LoVo (cell line): ENCODE measurements around the gene ZBTB33.

ENCODE experiments used
- DNase-seq: peaks from one replicate; pipeline ENCODE4 v3.0.0-alpha.2; 2016; ENCODE audit warnings: low spot score

Gene ZBTB33

DNA sequence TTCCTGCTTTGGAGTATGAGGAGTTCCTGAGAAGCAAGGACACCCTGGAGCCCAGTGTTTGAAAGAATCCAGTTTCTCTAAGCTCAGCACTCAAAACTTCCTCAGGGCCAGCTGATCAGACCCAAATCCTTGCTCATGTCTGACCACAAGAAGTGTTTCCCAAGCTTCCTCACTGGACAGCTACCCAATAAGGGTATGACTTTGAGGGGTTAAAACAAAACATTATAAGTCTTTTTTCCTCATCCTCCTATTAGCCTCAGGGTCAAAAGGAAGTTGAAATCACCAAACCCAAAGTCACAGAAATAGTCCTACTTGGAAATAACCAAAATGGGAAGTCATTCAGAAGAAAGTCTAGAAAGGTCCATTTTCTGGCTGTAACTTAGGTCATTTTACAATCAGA is 13.7 kb downstream of the ZBTB33 start:
- no peak for DNase-seq

DNA sequence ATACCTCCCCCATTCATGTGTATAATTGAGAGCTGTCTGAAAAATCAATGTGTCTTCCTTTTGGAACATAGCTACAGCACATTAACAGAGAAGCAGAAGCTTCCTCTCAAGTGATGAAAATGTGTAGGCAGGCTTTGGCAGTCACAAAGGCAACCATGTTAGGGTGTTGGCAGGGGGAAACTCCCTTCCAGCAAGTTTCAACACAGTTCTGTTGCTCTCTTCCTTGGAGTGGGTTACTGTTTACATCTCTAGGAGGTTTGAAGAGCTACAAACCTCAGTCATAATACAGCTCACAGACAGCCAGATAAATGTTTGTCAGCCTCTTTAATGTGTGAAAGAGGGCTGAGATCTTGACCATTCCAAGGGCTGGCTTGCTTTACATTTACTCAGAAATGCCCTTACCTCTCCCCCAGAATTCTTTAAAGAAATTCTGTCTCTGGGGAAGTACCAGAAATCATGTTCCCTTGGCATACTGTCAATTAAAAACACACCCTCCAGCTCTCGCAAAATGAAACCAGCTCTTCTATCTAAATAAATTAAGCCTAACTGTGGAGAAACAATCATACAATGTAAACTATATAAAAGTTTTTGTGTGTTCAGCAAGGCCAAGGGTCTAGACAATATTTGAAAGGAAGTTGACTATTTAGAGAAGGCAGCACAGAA is 18.9 kb downstream of the ZBTB33 start:
- no peak for DNase-seq

DNA sequence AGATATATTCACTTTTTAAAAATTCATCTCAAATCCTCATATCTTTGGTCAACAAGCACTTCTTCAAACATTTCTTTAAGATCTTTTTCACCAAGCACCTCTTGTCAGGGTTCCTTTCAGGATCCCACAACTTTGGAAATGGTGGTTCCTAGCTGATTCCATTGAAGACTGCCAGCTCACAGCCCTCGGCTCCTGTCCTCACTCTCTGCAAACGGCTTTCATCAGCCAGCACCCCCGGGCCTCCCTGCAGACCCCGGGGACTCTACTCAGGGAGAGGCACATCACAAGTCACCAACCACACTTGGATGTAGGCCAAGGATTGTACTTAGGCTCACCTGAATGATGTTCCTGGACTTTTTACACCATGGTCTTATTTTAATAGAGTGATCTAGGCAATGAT is 20.0 kb downstream of the ZBTB33 start:
- no peak for DNase-seq

DNA sequence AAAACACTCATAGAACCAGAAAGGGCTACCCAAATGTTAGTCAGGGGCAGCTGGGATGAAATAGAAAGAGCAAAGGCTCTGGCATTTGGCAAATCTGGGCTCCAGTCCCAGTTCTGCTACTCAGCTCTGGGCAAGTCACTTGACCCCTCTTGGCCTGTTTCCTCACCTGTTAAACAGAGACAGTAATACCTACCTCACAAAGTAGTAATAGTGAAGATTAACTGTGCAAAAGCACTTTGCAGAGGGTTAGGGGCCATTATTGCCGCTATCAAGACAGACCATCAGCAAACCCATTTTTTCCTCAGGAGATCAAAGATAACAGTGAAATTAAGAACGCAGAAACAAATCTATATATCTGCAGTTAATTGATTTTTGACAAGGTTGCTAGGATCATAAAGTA is 20.6 kb downstream of the ZBTB33 start:
- no peak for DNase-seq

DNA sequence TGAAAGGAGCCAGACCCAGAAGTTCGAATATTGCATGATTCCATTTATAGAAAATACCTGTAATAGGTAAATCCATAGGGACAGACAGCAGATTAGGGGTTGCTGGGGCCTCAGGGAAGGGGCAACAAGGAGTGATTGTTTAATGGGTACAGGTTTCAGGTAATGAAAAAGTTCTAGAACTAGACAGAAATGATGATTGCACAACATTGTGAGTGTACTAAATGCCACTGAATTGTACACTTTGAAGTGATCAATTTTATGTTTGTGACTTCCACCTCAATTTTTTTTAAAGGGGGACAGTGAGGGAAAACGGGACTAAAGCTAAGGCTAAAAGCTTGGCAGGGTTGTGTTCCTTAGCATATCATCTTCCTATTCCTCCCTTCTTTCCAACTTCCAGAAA is 23.5 kb downstream of the ZBTB33 start:
- no peak for DNase-seq

DNA sequence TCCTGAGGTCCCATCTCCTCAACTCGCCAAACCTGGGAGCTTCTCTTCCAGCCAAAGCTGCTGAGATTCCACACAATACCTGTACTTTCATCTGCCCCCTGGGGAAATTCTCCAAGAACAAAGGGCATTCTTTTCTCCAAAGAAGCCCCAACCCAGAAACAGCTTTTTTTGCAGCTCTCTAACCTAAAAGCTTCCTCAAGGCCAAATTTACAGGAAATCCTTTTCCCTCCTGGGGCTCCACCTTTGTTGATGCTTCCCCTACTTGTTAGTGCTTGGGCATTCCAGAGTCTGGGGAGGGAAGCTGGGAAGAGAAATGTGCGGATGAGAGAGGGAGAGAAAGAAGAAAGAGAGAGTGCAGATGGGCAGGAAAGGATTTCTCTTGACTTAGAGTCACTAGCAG is 24.3 kb downstream of the ZBTB33 start:
- DNase-seq, result no peak

DNA sequence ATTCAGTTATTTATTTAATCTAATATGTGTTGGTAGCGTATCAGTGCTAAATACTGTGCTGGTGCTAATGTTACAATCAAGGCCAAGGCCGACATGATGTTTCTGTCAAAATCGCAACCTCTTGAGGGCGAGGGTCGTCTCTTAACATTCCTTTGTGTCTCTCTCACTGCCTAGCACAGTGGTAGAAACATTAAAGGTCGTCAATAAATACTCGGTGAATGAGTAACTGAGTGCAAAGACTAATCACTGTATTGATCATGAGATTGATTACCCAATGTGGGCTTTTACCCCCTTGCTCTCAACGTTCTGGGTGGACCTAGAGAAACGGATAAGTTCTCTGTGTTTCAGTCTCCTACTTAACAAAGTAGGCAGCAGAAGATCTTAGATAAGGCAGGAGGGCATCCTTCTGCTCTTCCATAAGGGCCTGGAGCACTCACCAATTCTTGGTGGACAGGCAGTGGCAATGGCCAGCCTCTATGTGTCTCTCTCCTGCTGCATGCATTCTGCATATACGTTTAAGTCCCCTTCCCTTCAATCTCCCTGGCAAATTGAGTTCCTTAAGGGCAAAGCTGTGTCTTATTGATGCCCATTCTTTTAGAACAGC is 30.5 kb downstream of the ZBTB33 start:
- no peak for DNase-seq

DNA sequence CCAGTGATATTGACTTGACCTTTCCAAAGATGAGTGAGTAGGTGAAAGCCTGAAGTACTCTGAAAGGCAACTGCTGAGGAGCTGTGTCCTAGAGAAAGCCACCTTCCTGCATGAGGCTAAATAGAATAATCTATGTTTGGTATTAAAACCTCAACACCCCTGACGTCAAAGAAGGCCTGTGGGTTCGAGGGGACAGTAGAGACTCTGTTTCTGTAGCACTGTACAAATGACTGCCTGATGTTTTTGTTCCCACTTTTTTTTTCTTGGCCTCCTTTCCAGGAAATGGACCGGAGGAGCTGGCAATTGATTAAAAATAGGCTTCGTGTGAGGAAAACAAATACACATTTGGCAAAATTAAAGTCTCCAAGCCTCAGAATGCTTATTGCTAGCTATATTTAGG is 31.1 kb downstream of the ZBTB33 start:
- no peak for DNase-seq

DNA sequence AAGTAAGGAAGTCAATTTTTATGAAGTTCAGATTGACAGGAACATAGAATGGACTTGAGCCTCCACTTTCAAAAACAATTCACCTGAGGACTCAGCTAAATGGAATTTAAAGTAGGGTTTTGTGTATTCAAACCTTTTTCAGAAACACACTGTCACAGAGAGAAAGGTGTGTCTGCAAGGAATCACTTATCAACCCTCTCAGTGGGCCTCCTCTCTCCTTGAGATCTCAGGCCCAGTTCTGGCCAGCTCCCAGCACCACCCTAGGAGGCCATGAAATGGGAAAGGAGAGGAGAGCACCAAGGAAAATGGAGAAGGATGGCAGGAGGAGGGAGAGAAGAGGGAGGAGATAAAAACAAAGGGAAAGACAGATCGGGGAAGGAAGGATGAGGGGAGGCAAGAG is 32.1 kb downstream of the ZBTB33 start:
- no peak for DNase-seq

DNA sequence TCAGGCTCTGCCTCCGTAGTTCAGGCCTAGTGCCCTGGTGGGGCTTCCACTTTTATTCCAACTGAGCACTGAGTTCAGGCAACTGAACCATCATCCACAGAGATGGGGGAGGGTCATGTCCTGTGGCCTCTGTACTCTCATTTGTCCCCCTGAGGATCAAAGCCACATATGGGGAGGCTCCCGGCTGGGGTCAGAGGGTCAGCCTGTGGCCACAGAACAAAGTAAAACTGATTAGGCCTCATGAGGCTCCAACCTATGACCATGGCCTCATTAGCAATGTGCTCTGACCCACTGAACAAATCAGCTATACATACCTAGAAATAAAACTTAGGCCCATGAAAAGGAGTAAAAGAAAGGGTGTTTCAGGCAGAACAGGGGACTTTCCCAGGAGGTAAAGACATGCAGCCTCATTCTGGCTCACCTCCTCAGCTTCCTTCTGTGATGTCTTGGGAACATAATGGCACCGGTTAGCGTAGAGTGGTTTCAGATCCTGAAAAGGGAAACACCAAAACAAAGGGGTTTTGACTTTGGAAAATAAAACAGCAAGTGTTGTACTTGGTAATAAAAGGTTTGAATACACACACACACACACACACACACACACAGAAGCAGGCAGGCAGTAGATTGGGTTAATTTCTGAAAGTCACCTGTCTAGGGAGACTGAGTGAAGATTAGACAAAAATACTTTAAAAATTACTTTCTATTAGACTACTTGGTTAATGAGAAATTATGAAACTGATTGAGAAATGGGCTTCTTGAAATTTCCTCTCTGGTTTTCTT is 36.3 kb downstream of the ZBTB33 start:
- DNase-seq, result no peak

DNA sequence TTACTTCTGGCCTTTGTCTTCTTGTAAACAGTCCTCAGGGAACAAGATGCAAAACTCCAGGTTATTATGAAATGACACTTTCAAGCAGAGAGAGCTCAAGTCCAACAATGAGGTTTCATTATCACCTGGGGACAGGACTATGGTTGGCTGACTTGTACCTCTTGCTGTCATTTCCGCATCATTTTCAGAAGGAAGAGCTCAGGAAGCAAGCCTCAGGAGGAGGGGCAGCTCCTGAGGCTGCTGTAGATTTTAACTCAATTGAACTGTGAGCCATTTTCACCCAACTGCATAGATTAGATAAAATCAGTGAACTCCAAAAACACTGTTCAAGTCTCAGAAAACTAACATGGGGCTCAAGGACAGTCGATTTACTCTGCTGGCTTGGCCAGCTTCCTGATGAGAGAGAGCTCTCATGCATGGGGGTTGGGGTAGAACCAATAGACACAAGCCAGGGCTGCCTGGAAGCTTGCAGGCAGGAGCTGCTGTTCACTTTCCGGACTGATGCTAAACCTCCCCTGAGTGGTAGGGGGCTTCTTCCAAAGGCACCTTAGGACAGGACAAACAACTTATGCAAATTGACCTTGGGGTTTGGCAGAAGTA is 37.0 kb downstream of the ZBTB33 start:
- DNase-seq, result no peak

DNA sequence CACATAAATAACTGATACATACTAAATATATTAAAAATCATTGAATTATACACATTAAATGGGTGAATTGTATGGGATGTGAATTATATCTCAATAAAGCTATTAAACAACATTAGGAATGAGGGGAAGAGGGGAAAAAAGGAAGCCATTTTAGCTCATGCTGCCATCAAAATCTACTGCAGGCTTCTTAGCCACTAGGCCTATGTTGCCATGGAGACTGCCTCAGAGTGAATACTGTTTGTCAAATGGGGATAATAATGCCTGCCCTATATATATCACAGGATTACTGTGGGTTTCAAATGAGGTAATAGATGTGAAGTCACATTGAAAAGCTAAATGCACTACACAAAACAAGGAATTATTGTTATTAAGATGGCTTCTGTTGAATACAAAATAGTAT is 39.5 kb downstream of the ZBTB33 start:
- DNase-seq, result no peak

DNA sequence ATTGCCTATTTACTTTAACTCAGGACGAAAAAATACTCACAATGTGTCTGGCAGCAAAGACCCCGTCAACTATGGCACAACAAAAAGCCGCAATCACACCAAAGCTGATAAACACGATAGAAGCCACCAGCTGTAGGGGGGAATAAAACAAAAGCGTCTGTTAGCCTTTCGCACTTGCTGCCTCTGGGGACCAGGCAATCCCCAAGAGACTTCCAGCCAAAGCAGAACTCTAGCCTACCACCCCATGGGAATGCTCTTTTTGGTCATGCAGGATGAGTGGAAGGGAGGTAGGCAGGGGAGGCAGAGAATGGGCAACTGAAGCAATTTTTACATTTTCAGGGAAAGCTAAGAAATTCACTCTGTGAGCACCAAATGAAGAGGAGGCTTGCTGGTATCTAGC is 40.6 kb downstream of the ZBTB33 start:
- no peak for DNase-seq

DNA sequence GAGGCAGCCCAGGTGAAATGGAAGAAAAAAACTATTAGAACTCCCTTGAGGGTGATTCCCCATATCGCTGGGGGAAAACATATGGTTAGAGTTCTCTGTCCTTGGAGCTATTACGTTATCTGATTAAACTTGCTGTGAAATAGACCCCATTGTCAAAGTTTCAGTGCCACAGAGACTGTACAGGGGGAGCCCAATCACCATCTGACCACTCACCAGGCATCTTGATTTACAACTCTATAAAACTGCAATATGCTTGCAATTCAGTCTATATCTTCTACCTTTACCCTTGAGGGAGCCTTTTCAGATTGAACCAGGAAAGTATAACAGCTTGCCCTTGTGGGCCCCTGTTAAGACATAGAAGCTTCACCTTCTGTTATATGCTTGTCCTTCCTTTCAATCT is 42.4 kb downstream of the ZBTB33 start:
- DNase-seq, result no peak

DNA sequence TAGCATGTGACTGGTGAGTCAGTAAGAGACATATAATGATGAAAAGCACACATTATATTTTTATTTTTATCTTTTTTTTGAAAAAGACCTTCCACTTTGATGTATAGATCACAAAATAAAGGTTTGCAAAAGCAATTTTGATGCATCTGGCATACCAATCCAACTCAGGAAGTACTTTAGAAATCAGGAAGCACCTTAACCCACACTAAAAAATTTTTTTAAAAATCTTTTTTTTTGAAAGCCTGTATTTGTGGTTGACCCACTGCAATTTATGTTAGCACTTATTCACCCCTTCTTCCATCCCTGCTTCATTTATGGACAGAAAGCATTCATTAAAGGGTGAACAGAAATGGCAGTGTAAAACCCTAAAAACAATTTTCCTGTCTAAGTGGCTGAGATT is 44.0 kb downstream of the ZBTB33 start:
- no peak for DNase-seq

DNA sequence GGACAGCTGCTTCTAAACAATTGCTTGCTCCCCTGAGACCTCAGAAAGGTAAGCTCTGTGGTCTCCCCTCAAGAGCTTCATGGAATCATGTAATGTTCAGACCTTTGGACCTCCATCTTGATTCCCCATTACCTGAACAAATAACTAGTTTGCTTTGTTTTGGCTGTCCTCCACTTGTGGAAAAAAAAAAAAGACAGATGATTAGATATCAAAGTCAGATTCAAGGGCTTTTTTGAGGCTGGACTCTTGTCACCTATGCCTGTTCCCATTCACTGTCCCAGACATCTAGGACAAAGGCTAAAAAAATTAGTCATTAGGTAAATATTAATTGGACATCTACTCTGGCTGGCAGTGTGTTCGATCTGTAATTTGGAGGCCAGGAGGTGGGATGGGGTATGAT is 47.3 kb downstream of the ZBTB33 start:
- DNase-seq, result no peak

DNA sequence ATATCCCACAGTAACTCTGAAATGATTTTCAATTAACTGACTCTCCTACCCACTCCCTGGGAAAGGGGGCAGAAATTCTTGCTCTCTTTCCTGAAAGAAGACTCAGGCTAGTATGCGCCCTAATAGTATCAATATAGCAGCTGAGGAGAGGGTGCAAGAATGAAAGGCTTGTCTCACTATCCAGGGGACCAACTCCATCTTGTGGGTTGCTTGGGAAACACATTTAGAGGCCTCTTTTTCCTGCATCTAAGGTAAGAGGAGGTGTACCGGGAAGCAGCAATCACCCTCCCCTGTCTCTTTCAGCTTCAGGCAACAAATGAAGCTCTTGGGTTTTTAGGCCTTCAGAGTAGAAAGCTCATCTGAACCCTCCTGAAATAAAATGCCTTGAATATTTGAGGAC is 49.3 kb downstream of the ZBTB33 start:
- DNase-seq, result no peak

DNA sequence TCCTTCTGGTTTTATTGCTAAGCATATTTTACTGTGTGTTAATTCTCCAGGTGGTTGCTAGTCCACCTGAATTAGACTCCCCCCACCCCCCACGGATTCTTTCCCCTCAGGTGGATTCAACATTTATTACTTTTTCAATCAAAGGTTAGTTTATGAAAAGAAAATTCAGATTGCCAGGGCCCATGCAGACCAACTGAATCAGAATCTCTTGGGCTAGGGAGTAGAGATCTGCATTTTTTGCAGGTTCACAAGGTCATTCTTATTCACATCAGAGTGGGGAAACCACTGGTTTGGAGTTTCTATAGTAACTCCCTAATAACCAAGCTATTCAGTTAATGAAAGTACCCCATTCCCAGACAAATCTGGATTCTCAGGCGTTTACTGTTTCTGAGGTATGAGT is 50.9 kb downstream of the ZBTB33 start:
- no peak for DNase-seq

DNA sequence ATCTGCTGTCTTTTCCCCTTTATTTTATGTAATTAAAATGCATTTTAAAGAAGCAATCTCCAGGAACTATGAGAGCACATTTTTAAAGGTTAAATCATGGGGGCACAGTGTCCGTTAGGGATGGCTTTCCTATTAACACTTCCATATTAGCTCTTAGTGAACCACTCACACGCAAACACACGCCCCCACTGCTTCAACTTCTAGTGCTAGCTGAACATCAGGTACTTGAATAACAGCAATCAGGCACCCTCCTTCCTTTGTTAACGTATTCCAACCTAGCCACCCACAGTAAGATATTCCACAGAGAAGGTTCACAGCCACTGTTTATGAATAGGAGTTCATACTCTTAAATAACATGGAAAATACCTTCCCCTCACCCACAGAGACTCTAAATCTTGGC is 51.3 kb downstream of the ZBTB33 start:
- no peak for DNase-seq

DNA sequence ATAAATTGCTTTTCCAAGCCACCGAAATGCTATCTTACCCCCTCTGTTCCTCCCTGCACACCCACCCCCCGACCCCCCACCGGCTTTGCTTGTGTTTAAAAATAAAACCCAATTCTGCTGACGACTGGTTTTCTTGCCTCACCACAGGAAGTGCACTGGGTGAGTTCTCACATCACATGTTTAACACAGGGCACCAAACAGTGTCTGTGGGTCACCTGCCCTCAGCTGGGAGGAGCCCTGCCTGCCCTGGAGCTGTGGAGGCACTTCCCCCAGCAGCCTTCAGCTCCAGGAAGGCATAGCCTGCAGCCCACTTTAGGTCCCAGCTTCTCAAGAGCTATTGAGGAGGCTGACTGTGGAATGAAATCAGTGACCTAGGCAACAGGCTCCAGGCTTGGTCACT is 51.8 kb downstream of the ZBTB33 start:
- DNase-seq, result no peak

DNA sequence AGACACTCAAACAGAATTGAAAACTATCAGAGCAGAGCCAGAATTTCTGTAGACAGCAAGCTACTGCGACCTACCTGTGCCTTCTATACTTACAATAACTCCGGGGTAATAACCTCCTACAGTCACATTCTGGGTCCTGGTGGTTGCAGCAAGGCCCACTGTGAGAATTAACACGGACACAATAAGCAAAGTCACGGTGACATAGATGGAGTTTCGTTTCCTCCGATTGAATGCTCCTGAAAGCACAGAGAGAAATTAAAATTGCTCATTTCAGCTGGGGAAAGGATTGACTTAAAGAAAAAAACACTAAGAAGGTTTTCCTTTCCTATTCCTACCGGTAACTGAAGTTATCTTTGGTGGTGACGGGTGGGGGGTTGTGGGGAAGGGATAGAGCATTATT is 53.6 kb downstream of the ZBTB33 start:
- no peak for DNase-seq

DNA sequence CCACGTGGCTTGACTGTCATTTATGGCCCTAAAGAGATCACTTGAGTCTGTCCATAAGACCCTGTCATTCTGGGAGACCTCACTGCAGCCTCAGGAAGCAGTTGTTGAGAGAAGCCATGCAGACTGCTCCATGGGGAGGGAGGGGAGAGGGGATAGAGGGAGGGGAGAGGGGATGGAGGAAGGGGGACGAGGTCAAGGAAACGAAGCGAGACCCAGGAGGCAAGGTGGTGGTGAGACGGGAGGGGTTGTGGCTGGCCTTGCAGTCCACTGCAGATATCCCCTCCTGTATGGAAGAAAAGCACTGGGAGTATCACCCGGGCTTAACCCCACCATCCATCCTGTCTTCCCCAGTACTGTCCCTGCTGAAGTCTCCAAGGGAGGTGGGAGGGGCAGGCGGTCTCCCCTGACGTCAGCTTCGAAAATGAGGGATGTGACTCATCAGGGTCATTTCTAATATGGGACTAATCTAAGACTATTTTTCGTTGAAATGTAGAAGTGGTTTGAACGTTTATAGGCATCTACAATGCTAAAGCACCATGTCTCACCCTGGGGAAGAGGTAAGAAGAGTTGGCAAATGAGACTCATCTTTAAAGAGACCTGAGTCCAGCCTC is 55.0 kb downstream of the ZBTB33 start:
- no peak for DNase-seq

DNA sequence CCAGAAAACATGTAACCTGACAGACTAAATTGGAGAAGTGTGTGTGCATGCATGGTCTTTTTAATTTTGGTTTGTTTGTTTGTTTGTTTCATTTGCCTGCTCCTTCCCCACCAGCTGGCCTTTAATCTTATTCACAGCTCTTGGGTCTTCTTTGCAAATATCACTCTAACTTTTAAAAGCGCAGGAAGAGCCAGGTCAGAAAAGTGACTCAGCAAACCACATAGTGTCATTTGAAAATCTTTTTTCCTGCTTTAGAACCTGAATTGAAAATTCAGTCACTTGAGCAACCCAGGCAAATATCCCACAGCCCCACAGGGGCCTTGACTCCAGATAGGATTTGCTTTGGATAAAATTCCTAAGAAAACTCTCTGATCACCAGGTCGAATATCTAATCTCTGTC is 56.0 kb downstream of the ZBTB33 start:
- no peak for DNase-seq
